ENCODE measurements around the gene PNMA5. TPM values are rescaled to one million over a fixed set of nuclear protein-coding genes. Genes with fewer than 3 reads are reported as not detected.

The PNMA5 gene
- total RNA-seq, 1 experiment from 2014 or later = not detected

GRCh38 chrX:152942077-152942442 lies 51.9 kb downstream of the PNMA5 start:
- DNase-seq = no peak
- H3K4me3 ChIP-seq (ENCODE audit: insufficient read depth, low read depth, low read length) = peak overlapping the region; percentile 49
- H3K36me3 ChIP-seq (replicated peaks; ENCODE audit: control insufficient read depth, insufficient read depth, low read length) = no peaks in the 10 kb centered on the region
- H3K27me3 ChIP-seq (ENCODE audit: control insufficient read depth, insufficient read depth, low read length) = no peaks in the 10 kb centered on the region

- no peaks in the 10 kb centered on the region for H3K36me3 ChIP-seq (replicated peaks; ENCODE audit: control insufficient read depth, insufficient read depth, low read length)
- H3K27me3 ChIP-seq (ENCODE audit: control insufficient read depth, insufficient read depth, low read length) = no peaks in the 10 kb centered on the region
- H3K4me3 ChIP-seq (ENCODE audit: insufficient read depth, low read depth, low read length) = peak overlapping the region; percentile 49
Measured at GRCh38 chrX:152941328-152942076, 52.4 kb downstream of the PNMA5 start.

More at GRCh38 chrX:152941328-152942076, 52.4 kb downstream of the PNMA5 start:
- DNase-seq = peak; percentile 95

Other genes with a start within 250 kb of the PNMA5 start
- gene MAGEA2, start 240.3 kb downstream of the PNMA5 start, total RNA-seq (2014; rRNA removed; shearing (Covaris generic)) = 1.2 and 3.5 TPM in 2 replicates
- 0.52 TPM in 1 of 2 replicates, not detected in the other for gene CSAG3, start 234.9 kb downstream of the PNMA5 start, total RNA-seq (2014; rRNA removed; shearing (Covaris generic))
- not detected in 2 replicates for gene MAGEA6, start 224.4 kb downstream of the PNMA5 start, total RNA-seq (2014; rRNA removed; shearing (Covaris generic))
- gene CETN2, start 163.4 kb downstream of the PNMA5 start, total RNA-seq (2014; rRNA removed; shearing (Covaris generic)) = 22.3 and 26.2 TPM in 2 replicates
- gene NSDHL, start 163.1 kb downstream of the PNMA5 start, total RNA-seq (2014; rRNA removed; shearing (Covaris generic)) = 17.2 and 18.0 TPM in 2 replicates
- 7.0 and 7.8 TPM in 2 replicates for gene ZNF185, start 96.0 kb downstream of the PNMA5 start, total RNA-seq (2014; rRNA removed; shearing (Covaris generic))
- gene PNMA3, start 62.4 kb upstream of the PNMA5 start, total RNA-seq (2014; rRNA removed; shearing (Covaris generic)) = 5.2 and 9.2 TPM in 2 replicates
- 7.5 and 9.8 TPM in 2 replicates for gene PNMA6A, start 78.3 kb upstream of the PNMA5 start, total RNA-seq (2014; rRNA removed; shearing (Covaris generic))
- gene MAGEA1, start 185.2 kb upstream of the PNMA5 start, total RNA-seq (2014; rRNA removed; shearing (Covaris generic)) = not detected in 2 replicates

Measured in H7 (cell line).